Measurements from ENCODE around the gene PAM16.
A peak's percentile ranks its signal among the peaks of the same experiment; 100 is the strongest.

DNA sequence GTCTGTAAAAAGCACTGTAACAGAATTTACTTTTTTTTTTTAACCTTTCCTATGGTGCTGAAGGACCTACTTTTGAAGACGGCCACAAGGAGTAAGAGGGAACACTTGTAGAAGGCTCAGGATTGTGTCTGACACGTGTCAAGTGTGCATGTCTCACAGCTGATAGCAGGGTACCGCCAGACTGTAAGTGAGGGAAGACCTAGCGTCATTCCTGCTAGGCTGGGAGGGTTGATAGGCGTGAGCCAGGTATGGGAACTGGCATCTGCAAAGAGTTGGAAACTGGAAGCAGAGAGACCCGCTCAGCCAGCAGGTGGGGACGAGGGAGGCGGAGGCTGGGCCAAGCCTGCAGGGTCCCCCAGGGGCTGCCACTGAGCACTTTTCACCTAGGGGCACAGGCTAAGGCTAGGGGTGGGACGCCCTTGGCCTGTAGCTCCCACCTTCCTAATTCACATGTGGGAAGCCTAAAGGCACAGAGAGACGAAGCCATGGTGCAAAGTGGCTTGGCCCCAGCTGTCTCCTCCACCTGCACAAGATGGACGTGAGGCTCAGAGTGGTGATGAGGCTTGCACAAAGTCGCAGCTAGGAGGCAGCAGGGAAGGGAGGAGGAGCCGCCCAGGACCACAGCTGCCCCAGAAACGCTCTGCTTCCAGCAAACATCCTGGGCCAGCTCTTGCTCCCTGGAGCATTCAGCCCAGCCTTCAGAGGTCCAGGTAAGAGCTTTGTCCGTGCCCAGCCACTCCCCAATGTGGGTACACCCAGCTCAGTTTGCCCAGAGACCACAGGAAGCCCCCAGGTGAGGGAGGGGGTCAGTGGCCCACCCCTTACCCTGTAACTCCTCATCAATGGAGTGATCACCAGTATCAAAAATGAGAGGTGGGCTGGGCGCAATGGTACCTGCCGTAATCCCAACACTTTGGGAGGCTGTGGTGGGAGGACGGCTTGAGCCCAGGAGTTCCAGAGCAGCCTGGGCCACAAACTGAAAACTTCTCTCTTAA is 39.4 kb upstream of the PAM16 start:
- TF ChIP-seq POLR2A (IDR thresholded peaks at IDR 0.05), result no peak
- no peak for TF ChIP-seq CTCF (IDR thresholded peaks at IDR 0.05 in 8 of 11, conservative IDR thresholded peaks at IDR 0.05 in 3 of 11)
- TF ChIP-seq POLR2AphosphoS5 (IDR thresholded peaks at IDR 0.05), result peak in 1 of 3 donors; percentile 43
